Astrocyte of the spinal cord (primary cell): ENCODE measurements around the gene TENM3.

Experiments used
- DNase-seq: peaks from one replicate; pipeline ENCODE4 v3.0.0; 2011; ENCODE audit warnings: low read depth, low spot score
- H3K4me3 ChIP-seq: 2 replicates; pipeline ENCODE4 v1.5.1; 2011; ENCODE audit warnings: low read depth, mild to moderate bottlenecking, low read length, moderate library complexity
- in situ Hi-C: cut with HindIII; loops from 2 replicates; pipeline ENCODE4 v1.10.0; 2017; ENCODE audit warnings: low sequenced_read_pairs
- TF ChIP-seq, protein P1 (sequence below): IDR thresholded peaks from 2 replicates; pipeline ENCODE4 v1.5.1; 2012; ENCODE audit warnings: low read depth, mild to moderate bottlenecking, low read length, inconsistent platforms

The TENM3 gene

DNA sequence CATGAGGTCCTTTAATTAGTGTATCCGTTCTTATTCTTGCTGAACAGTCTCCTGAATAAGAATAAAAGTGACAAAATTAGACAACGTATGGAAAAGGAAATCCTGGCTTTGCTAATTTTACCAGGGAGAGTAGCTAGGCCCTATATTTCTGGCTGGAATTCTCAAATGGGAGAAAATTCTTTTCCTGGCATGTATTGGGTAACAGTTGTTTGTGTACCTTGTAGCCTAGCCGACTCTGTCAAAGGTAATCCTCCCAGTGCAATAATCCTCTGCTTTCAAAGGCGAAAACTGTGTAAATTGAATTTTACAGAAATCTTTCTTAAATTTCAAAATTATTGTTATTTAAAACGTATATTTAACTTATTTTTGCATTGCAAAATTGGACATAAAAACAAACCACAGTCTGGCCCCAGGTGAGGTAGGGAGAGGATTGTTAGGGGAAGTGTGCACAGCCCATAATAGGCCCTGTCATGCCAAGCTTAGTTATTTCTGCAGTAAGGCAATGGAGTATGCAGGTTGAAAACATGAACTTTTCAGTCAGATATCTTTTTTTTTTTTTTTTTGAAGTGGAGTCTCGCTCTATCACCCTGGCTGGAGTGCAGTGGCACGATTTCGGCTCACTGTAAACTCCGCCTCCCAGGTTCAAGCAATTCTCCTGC, 18.9 kb upstream of the TENM3 start:
- H3K4me3 ChIP-seq = no peak overlapping the region
- TF ChIP-seq, protein P1, sequence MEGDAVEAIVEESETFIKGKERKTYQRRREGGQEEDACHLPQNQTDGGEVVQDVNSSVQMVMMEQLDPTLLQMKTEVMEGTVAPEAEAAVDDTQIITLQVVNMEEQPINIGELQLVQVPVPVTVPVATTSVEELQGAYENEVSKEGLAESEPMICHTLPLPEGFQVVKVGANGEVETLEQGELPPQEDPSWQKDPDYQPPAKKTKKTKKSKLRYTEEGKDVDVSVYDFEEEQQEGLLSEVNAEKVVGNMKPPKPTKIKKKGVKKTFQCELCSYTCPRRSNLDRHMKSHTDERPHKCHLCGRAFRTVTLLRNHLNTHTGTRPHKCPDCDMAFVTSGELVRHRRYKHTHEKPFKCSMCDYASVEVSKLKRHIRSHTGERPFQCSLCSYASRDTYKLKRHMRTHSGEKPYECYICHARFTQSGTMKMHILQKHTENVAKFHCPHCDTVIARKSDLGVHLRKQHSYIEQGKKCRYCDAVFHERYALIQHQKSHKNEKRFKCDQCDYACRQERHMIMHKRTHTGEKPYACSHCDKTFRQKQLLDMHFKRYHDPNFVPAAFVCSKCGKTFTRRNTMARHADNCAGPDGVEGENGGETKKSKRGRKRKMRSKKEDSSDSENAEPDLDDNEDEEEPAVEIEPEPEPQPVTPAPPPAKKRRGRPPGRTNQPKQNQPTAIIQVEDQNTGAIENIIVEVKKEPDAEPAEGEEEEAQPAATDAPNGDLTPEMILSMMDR = no peak
- DNase-seq = no peak
- in situ Hi-C loops = no loop called here

DNA sequence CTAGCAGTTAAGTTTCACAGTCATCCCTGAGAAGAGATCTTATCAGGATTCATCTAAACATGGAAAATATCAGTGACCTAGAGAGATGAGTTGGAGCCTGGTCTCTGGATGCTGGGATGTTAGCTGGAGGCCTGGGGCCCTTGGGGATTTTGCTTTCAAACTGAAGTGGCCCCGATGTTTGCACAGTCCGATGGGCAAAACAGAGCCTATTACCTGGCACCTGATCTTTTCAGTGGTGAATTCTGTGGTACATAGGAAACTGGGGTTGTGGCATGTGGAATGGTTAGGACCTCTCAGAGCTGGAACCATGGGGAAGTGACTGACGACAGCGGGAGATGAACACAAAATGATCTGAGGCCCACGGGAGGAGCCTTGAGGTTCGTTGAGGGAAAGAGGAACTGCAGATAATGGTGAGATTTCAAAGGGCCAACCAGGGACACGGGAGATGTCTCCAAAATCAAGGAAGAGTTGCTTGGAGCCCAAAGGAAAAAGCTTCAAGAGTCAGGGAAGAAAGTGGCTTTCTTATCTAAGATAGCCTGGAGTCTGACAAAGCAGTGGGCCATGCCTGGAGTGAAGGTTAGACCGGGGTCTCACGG, 17.8 kb upstream of the TENM3 start:
- in situ Hi-C loops = no loop called here
- TF ChIP-seq, protein P1 = no peak

DNA sequence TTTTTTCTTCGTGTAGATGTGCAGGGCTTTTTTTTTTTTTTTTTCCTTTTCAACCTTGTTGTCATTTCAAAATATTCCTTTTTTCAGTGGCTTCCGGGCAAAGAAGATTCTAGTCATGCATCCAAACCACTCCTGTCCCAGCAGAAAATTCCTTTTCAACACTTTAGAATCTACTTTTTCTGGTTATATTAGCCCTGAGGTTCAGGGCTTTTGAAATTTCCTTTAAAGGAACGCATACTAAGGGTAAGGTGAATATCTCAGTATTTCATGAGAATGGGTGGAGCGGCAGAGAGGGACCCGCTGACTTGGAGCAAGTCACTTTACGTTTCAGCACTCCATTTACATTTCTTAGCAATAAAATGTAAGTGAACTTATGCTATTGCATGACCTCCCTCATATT, 15.6 kb upstream of the TENM3 start:
- TF ChIP-seq, protein P1 = no peak
- DNase-seq = no peak
- in situ Hi-C loops = no loop called here
- no peak overlapping the region for H3K4me3 ChIP-seq

More for the DNA sequence above, 17.8 kb upstream of the TENM3 start:
- DNase-seq = no peak
- H3K4me3 ChIP-seq = no peak overlapping the region

DNA sequence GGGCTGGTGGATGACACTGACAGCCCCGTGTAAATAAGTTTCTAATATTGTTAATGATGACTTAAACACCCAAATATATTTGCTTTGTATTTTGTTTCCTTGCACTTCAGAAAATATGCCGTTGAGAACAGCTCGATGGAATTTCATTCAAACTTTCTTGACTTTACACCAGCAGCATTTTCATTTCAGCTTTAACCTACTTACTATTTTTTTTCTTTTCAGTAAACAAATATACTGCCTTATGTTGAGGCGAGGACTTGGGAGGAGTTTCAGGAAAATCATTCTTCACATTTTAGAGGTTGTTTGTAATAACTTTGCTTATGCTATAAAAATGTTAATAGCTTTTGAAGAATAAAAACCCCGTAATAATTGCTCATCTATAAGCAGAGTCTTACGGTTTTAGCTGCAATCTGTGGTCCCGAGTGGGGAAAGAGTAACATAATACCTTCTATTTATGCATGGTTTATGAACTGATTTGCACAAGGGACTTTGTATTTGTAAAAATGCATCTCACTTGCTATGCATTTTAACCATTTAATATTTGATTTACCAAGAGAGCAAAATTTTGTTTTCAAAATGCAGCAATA, 14.1 kb upstream of the TENM3 start:
- in situ Hi-C loops = no loop called here
- no peak overlapping the region for H3K4me3 ChIP-seq
- TF ChIP-seq, protein P1 = no peak
- DNase-seq = no peak

DNA sequence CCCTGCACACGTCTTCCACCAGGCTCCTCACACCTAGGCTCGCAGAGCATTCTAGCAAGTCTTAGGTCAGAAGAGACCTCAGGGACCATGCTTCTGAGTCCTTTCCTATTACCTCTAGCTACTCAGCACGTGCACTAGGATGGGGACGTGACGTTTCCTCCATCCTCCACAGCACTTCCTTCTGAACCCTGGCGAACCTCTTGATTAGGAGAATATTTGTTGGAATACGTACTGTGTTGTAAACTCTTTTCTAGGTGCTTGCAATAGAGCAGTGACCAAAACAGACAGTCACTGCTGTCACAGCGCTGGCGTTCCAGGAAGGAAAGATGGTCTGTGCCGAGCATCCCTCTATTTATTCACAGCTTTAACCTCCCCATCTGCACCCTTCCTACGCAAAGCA, 12.9 kb upstream of the TENM3 start:
- in situ Hi-C loops = no loop called here
- H3K4me3 ChIP-seq = no peak overlapping the region
- DNase-seq = no peak
- TF ChIP-seq, protein P1 = no peak

DNA sequence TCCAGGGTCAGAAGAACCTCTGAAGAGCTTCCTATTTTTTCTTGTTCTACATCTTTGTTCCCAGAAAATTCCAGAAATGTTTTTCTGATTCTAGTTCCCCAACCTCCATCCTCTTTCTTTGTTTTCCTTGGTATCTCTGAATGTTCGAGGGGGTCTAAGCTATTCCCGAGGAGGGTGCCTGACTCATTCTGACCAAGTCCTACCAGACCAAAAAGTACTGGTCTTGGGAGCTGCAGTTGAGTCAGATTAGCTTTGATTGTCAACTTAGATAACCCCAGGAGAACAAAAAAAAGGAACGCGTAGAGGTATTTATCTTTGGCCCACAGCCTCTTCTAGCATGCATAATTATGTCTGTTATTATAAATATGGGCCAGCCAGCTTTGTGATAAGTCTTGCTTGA, 12.1 kb upstream of the TENM3 start:
- no peak overlapping the region for H3K4me3 ChIP-seq
- in situ Hi-C loops = no loop called here
- peak; percentile 52 for DNase-seq
- TF ChIP-seq, protein P1 = no peak
